ENCODE data around the gene PDCD1LG2.
A peak's percentile ranks its signal among the peaks of the same experiment; 100 is the strongest.

GRCh38 chr9:5582835-5583195 lies 72.5 kb downstream of the PDCD1LG2 start:
- TF ChIP-seq, protein P1, sequence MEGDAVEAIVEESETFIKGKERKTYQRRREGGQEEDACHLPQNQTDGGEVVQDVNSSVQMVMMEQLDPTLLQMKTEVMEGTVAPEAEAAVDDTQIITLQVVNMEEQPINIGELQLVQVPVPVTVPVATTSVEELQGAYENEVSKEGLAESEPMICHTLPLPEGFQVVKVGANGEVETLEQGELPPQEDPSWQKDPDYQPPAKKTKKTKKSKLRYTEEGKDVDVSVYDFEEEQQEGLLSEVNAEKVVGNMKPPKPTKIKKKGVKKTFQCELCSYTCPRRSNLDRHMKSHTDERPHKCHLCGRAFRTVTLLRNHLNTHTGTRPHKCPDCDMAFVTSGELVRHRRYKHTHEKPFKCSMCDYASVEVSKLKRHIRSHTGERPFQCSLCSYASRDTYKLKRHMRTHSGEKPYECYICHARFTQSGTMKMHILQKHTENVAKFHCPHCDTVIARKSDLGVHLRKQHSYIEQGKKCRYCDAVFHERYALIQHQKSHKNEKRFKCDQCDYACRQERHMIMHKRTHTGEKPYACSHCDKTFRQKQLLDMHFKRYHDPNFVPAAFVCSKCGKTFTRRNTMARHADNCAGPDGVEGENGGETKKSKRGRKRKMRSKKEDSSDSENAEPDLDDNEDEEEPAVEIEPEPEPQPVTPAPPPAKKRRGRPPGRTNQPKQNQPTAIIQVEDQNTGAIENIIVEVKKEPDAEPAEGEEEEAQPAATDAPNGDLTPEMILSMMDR (IDR thresholded peaks at IDR 0.05) = no peak
- TF ChIP-seq EP300 (IDR thresholded peaks at IDR 0.05) = peak in 1 of 4 donors; percentile 6
- TF ChIP-seq POLR2A (IDR thresholded peaks at IDR 0.05) = no peak

Data from upper lobe of left lung (tissue), 4 donors.